MCF 10A (cell line): ENCODE results near the gene TMEM185B. TPM values are rescaled to one million over a fixed set of nuclear protein-coding genes. Genes with fewer than 3 reads are reported as not detected.
"Not testable (repeated sequence)": the region's sequence is repeated elsewhere in the genome, so short reads cannot be mapped to it uniquely, and the experiment has no call there.

ENCODE experiments used
- BruUV-seq: library from RNA; stranded (reverse); fragments of 400-500 nt; replicated peaks from 2 replicates; lab custom pipeline; 2021; lab: Mats Ljungman, UMichigan
- CTCF ChIA-PET: fragments of 300-600 bp; sonication (Branson Sonifier 250); formaldehyde crosslinking; extraction: SDS; loops from one replicate; lab custom pipeline; 2021; ENCODE audit warnings: antibody characterized with exemption, inconsistent platforms; lab: Yijun Ruan, JAX
- POLR2A ChIA-PET: fragments of 300-600, 350-650 bp; sonication (Branson Sonifier 250); formaldehyde crosslinking; extraction: SDS; loops from one replicate; lab custom pipeline; 2020; ENCODE audit warnings: antibody characterized with exemption, inconsistent platforms; lab: Yijun Ruan, JAX
- DNase-seq: peaks from one replicate; pipeline ENCODE4 v3.0.0-alpha.2; 2018; ENCODE audit not compliant: unreplicated experiment
- H3K27ac Mint-ChIP-seq: one replicate; pipeline ENCODE4 v1.8.0; 2022; ENCODE audit warnings: mild to moderate bottlenecking, low read depth, mixed read lengths; ENCODE audit not compliant: unreplicated experiment
- H3K27me3 Mint-ChIP-seq: one replicate; pipeline ENCODE4 v1.8.0; 2022; ENCODE audit warnings: mixed read lengths; ENCODE audit not compliant: insufficient read depth, unreplicated experiment
- H3K36me3 Mint-ChIP-seq: one replicate; pipeline ENCODE4 v1.8.0; 2022; ENCODE audit warnings: mild to moderate bottlenecking, moderate library complexity, mixed read lengths; ENCODE audit not compliant: insufficient read depth, unreplicated experiment
- H3K4me1 Mint-ChIP-seq: one replicate; pipeline ENCODE4 v1.8.0; 2022; ENCODE audit warnings: mixed read lengths; ENCODE audit not compliant: insufficient read depth, unreplicated experiment
- H3K4me3 Mint-ChIP-seq: one replicate; pipeline ENCODE4 v1.8.0; 2022; ENCODE audit warnings: mild to moderate bottlenecking, moderate library complexity, mixed read lengths; ENCODE audit not compliant: unreplicated experiment
- H3K9me3 Mint-ChIP-seq: one replicate; pipeline ENCODE4 v1.8.0; 2022; ENCODE audit warnings: mixed read lengths; ENCODE audit not compliant: unreplicated experiment
- CTCF ChIP-seq: fragments of 200-600 bp; IDR thresholded peaks from one replicate; pipeline ENCODE4 v1.8.0; 2022; ENCODE audit warnings: antibody characterized with exemption, mild to moderate bottlenecking; ENCODE audit not compliant: unreplicated experiment
- intact Hi-C: fragments of 100-400 bp; cut with micrococcal nuclease; formaldehyde crosslinking; loops from 2 replicates; pipeline ENCODE4 v1.14.1; 2022
- total RNA-seq: library from RNA; stranded (reverse); gene quantifications from 2 replicates; pipeline ENCODE4 v1.2.3, GENCODE V29; 2022

Gene TMEM185B
- total RNA-seq, 1 experiment from 2014 or later = 40.9 TPM

GRCh38 chr2:120262150-120262549 lies 39.0 kb upstream of the TMEM185B start:
- no TSS peak for BruUV-seq
- Mint-ChIP-seq H3K4me1 (peaks cover 6% of the 10 kb centered on the region), H3K9me3 (no peaks in the 10 kb centered on the region), H3K4me3 (no peak overlapping the region), H3K27ac (no peak overlapping the region), H3K36me3 (no peaks in the 10 kb centered on the region), H3K27me3 (no peaks in the 10 kb centered on the region)
- CTCF ChIA-PET = interaction anchor here (0.6 to 1.0 kb wide), 3 partner anchors 10 to 833 kb away, joined by 3 to 4 read pairs (median 3); partner anchors contain the start of gene RALB
- intact Hi-C loops = no loop called here
- no peak for TF ChIP-seq CTCF
- POLR2A ChIA-PET = interaction anchor here (0.6 to 3.4 kb wide), 5 partner anchors 10 to 545 kb away, joined by 3 to 18 read pairs (median 4); partner anchors contain the start of gene RALB
- no peak for DNase-seq

GRCh38 chr2:120261387-120262006 lies 38.3 kb upstream of the TMEM185B start:
- H3K4me1 Mint-ChIP-seq = peaks cover 7% of the 10 kb centered on the region
- H3K27ac Mint-ChIP-seq = no peak overlapping the region
- H3K27me3 Mint-ChIP-seq = no peaks in the 10 kb centered on the region
- BruUV-seq = no TSS peak
- H3K4me3 Mint-ChIP-seq = no peak overlapping the region
- CTCF ChIA-PET = interaction anchor here (0.6 to 1.0 kb wide), 4 partner anchors 9 to 47 kb away, joined by 3 to 4 read pairs (median 3); partner anchors contain the start of gene RALB
- no peak for DNase-seq
- no peaks in the 10 kb centered on the region for H3K36me3 Mint-ChIP-seq
- no peaks in the 10 kb centered on the region for H3K9me3 Mint-ChIP-seq
- POLR2A ChIA-PET = interaction anchor here (1.1 to 3.4 kb wide), 2 partner anchors 9 to 212 kb away, joined by 4 to 18 read pairs; partner anchors contain the start of gene RALB
- no peak for TF ChIP-seq CTCF
- intact Hi-C loops = no loop called here

GRCh38 chr2:120260736-120261135 lies 37.5 kb upstream of the TMEM185B start:
- no TSS peak for BruUV-seq
- ChIA-PET POLR2A (no interaction called here), CTCF (interaction anchor here (0.6 kb wide), 2 partner anchors 31 to 48 kb away, joined by 3 to 4 read pairs; no protein-coding TSS in a partner anchor)
- H3K27ac Mint-ChIP-seq = no peak overlapping the region
- no peaks in the 10 kb centered on the region for H3K36me3 Mint-ChIP-seq
- H3K4me3 Mint-ChIP-seq = no peak overlapping the region
- no peaks in the 10 kb centered on the region for H3K9me3 Mint-ChIP-seq
- peaks cover 14% of the 10 kb centered on the region for H3K4me1 Mint-ChIP-seq
- H3K27me3 Mint-ChIP-seq = no peaks in the 10 kb centered on the region
- no peak for DNase-seq
- no peak for TF ChIP-seq CTCF
- intact Hi-C loops = no loop called here

- H3K36me3 Mint-ChIP-seq, H3K27ac Mint-ChIP-seq, CTCF ChIA-PET, H3K9me3 Mint-ChIP-seq, POLR2A ChIA-PET, intact Hi-C loops, BruUV-seq, DNase-seq, H3K4me3 Mint-ChIP-seq, H3K27me3 Mint-ChIP-seq: not testable (repeated sequence)
- H3K4me1 Mint-ChIP-seq = peaks cover 21% of the 10 kb centered on the region
These were observed 36.7 kb upstream of the TMEM185B start for GRCh38 chr2:120259939-120260338.
